WI38 (cell line): ENCODE results near the gene SOAT2.

Experiments
- H3K4me3 ChIP-seq: 2 replicates; pipeline ENCODE4 v1.5.1; 2011; ENCODE audit warnings: low read depth, mild to moderate bottlenecking, control low read depth, low read length
- CTCF ChIP-seq: IDR thresholded peaks from 2 replicates; pipeline ENCODE4 v1.5.1; 2012; ENCODE audit warnings: low read depth, mild to moderate bottlenecking, control low read depth, low read length

Gene SOAT2

GRCh38 chr12:53100466-53101151 lies 2.7 kb upstream of the SOAT2 start:
- H3K4me3 ChIP-seq, result no peak overlapping the region
- TF ChIP-seq CTCF, result no peak

- no peak for TF ChIP-seq CTCF
- no peak overlapping the region for H3K4me3 ChIP-seq
Observed at GRCh38 chr12:53101266-53101665, 2.0 kb upstream of the SOAT2 start.

- H3K4me3 ChIP-seq, result no peak overlapping the region
- TF ChIP-seq CTCF, result no peak
Observed at GRCh38 chr12:53101931-53102781, 1.1 kb upstream of the SOAT2 start.

- no peak for TF ChIP-seq CTCF
- H3K4me3 ChIP-seq, result no peak overlapping the region
Observed at GRCh38 chr12:53103860-53104305, 597 bp downstream of the SOAT2 start.

DNA sequence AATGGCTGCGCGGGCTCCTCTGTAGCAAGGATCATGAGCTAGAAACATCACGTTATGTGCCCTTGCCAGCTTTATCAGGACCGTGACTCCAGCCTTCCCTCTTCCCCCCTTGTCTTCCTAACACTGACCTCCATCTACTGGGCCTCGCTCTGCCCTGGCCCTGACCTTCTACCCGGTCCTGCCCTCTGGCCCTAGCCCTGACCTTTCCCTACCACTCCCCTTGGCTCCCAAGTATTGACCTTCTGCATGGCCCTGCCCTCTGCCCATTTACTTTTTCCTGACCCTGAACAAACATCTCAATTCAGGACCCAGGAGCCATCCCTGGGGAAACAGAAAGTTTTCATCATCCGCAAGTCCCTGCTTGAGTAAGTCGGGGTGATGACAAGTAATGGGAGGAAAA lies 2.0 kb downstream of the SOAT2 start:
- no peak for TF ChIP-seq CTCF
- no peak overlapping the region for H3K4me3 ChIP-seq

DNA sequence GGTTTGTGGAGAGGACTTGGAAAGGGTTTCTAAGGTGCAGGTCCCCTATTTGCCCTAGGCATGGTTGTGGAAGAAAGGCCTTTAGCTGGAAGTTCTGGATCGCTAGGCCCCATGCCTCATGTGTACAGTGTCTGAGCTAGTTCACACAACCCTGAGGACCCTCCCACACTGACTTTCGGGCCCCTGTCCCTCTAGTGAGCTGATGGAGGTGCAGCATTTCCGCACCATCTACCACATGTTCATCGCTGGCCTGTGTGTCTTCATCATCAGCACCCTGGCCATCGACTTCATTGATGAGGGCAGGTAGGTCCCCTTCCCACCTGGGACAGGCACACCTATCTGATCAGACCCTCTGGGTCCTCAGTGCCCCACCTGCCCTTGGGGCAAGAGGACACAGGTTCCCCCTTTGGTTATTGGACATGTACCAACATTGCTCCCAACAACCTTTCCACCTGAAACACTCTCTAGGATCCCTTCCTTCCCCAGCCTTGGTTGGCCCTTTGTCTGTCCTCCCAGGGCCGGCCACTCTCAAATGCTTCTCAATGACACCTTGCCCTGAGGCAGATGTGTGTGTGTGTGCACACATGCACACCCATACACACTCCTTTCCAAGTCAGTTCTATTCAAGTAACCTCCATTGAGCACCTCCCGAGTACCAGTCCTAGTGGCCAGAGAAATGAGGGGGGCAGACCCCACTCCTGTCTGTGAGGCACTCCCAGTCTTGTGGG lies 2.6 kb downstream of the SOAT2 start:
- TF ChIP-seq CTCF, result no peak
- H3K4me3 ChIP-seq, result no peak overlapping the region
